Right lung (tissue), 5 donors: Measurements from ENCODE around the gene FGFRL1. TPM values are rescaled to one million over a fixed set of nuclear protein-coding genes. Genes with fewer than 3 reads are reported as not detected.

Experiments
- DNase-seq, 2 donors: peaks; one replicate each; pipeline ENCODE4 v3.0.0-alpha.2; 2013
- polyA plus RNA-seq, 5 donors: library from polyadenylated mRNA; unstranded; fragments of 120-200 nt; gene quantifications; one replicate each; pipeline versions ENCODE4 v1.2.1 to v1.2.3, GENCODE V29; 2013; ENCODE audit warnings: inconsistent platforms in 1 of 5, low replicate concordance in 1 of 5; ENCODE audit not compliant: insufficient read length in 5 of 5, insufficient read depth in 1 of 5

Gene FGFRL1
- polyA plus RNA-seq, 5 donors: 15.1 to 31.3 (median 20.7) TPM

DNA sequence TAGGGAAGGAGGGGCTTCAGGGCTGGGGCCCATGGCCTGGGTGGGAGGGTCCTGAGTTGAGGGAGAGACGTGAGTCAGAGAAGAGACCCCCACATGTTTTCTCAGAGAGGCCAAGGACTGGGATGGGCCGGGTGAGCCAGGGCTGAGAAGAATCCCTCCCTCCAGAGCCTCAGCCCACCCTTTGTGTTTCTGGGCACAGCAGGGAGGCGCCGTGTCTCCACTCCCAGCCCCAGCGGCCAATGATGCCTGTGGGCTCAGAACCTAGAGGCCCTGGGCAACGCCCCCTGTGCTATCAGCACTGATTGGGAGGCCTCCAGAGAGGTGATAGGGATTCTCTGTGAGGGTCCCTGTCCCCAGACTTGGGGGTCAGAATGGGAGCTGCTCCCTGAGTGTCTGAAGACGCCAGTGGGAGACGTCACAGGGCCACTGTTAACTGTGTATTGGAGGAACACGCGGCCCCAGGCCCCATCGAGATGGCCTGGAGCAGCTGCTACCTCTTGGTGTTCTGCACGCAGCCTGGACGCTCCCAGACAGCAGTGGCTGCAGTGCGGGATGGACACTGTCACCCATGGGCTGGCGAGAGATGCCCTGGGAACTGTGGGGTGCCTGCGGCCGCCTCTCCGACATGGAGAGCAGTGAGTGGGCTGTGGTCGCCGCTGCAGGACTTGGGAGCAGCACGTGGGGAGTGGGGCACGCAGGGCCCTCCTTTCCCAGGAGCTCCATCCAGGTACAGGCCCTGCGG lies 8.5 kb downstream of the FGFRL1 start:
- no peak for DNase-seq

DNA sequence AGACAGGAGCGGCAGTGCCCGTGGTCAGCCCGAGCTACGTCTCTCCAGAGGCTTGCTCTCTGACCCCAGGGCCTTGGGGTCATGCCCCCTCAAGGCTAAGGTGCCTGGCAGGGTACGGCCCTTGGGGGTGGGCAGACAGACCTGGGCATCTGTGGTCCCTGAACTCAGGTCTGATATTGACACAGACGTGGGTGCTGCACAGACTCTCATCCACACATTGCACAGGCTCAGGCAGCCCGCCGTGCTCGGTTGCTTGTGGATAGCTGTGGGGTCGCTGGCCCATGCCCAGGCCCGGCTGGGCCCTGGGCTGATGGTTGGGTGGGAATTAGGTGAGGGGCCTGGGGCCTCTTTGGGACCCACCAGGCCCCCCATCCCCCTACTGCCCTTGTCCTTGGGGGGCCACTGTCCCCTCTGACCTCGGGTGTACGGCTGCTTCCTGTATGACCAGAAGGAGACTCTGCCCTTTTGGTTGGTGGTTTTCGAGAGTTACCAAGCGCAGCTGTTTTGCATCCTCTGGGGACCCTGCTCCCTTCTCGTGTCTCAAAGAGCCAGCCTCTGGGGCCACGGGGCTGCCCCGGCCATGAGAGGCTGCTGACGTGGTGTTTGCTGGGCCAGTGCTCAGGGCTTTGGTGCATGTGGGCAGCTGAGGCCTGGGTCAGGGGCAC lies 10.1 kb downstream of the FGFRL1 start:
- no peak for DNase-seq

DNA sequence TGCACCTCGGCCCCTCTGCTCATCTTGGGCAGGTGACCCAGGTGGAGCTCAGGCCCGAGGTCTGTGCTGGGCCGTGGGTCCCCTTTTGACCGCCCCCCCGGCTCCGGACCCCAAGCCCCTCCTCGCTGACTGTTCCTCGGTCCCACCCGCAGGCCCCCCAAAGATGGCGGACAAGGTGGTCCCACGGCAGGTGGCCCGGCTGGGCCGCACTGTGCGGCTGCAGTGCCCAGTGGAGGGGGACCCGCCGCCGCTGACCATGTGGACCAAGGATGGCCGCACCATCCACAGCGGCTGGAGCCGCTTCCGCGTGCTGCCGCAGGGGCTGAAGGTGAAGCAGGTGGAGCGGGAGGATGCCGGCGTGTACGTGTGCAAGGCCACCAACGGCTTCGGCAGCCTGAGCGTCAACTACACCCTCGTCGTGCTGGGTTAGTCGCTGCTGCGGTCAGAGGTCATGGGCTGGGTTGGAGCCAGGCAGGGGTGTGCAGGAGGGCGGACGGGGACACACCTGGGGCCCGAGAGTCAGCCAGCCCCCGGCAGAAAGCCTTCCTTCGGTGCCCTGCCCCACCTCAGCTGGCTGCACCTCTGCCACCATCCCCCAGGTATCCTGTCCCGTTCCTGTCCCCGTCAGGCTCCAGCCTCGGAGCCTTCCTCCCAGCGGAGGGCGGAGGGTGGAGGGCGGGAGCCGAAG lies 10.8 kb downstream of the FGFRL1 start:
- DNase-seq: no peak

DNA sequence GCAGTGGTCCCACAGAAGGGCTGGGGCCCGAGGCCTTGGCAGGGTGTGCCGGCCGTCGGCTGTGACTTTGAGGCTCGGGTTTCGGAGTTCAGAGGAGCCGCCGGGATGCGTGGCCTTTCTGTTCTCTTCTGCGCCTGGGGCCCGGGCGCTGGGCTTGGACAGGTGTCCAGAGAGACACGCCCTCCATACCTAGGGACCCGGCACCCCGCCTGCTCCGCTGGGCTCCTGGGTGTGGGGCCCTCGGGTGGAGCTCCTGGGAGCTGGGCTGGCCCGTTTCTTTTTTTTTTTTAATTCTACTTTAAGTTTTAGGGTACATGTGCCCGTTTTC lies 11.3 kb downstream of the FGFRL1 start:
- DNase-seq: no peak

DNA sequence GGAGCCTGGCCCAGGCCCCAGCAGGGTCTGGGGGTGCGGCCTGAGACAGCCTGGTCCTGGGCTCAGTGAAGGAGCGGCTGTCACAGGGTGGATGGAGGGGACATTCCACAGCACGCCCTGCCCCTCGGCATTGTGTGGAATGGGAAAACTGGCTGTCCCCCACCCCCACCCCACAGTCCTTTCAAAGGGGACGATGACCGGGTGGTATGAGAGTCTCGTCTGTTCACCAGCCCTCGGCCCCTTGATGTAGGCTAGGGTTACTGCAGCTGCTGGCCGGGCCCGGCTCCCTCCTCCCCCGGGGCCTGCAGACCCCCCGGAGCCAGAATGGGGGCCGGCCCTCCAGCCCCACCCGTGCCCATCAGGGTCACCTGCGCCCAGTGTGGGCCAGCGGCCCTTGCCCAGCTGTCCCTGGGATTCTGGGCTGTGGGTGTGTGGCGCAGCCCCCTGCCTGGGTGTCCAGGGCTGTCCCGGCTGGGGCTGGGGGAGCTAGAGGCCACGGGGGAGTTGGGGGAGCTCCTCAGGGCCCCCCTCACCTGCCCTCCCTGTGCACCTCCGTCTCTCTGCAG lies 11.7 kb downstream of the FGFRL1 start:
- DNase-seq: no peak

DNA sequence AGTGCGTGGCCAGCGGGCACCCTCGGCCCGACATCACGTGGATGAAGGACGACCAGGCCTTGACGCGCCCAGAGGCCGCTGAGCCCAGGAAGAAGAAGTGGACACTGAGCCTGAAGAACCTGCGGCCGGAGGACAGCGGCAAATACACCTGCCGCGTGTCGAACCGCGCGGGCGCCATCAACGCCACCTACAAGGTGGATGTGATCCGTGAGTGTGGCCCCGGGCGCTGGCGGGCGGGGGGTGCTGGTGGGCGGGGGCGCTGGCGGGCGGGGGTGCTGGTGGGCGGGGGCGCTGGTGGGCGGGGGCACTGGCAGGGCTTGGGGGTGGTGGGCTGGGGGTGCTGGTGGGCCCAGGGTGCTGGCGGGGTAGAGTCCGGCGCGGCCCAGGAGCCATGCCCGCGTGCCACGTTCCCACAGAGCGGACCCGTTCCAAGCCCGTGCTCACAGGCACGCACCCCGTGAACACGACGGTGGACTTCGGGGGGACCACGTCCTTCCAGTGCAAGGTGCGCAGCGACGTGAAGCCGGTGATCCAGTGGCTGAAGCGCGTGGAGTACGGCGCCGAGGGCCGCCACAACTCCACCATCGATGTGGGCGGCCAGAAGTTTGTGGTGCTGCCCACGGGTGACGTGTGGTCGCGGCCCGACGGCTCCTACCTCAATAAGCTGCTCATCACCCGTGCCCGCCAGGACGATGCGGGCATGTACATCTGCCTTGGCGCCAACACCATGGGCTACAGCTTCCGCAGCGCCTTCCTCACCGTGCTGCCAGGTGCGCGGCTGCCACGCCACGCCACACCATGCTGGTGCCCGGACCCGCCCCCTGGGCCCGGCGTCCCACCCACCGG lies 12.7 kb downstream of the FGFRL1 start:
- DNase-seq: no peak

DNA sequence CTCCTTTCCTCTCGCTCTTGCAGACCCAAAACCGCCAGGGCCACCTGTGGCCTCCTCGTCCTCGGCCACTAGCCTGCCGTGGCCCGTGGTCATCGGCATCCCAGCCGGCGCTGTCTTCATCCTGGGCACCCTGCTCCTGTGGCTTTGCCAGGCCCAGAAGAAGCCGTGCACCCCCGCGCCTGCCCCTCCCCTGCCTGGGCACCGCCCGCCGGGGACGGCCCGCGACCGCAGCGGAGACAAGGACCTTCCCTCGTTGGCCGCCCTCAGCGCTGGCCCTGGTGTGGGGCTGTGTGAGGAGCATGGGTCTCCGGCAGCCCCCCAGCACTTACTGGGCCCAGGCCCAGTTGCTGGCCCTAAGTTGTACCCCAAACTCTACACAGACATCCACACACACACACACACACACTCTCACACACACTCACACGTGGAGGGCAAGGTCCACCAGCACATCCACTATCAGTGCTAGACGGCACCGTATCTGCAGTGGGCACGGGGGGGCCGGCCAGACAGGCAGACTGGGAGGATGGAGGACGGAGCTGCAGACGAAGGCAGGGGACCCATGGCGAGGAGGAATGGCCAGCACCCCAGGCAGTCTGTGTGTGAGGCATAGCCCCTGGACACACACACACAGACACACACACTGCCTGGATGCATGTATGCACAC lies 13.6 kb downstream of the FGFRL1 start:
- no peak for DNase-seq

DNA sequence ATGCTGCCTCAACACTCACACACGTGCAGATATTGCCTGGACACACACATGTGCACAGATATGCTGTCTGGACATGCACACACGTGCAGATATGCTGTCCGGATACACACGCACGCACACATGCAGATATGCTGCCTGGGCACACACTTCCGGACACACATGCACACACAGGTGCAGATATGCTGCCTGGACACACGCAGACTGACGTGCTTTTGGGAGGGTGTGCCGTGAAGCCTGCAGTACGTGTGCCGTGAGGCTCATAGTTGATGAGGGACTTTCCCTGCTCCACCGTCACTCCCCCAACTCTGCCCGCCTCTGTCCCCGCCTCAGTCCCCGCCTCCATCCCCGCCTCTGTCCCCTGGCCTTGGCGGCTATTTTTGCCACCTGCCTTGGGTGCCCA lies 14.7 kb downstream of the FGFRL1 start:
- DNase-seq: no peak

DNA sequence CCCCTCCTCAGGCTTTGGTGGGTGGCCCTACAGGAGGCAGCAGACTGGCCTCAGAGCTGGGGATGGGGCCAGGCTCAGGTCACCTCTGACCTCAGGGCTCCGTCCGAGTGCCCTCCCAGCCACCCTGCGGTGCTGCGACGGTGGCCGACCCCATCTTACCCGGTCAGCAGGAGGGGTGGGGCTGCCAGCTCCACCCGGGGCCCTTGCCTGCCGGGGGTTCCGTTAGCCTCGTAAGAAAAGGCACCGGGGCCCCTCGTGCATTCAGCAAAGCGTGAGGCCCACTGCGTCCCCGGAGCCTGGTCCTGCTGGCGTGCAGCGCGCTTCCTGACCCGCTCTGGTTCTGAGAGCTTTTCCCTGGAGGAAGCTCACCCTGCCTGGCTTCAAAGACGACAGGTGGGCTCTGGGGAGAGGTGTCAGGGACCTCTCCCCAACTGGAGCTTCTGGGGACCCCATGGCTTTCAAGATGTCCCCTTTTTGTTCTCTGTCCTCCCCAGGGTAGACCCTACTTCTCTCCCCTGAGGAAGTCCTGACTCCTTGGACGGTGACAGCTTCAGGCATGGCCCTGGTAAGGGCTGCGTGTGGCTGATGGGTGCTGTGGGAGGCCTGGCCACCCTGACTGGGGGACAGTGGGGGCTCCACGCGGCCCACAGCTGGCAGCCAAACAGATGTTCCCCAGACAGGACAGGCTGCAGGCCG lies 15.9 kb downstream of the FGFRL1 start:
- DNase-seq: no peak

DNA sequence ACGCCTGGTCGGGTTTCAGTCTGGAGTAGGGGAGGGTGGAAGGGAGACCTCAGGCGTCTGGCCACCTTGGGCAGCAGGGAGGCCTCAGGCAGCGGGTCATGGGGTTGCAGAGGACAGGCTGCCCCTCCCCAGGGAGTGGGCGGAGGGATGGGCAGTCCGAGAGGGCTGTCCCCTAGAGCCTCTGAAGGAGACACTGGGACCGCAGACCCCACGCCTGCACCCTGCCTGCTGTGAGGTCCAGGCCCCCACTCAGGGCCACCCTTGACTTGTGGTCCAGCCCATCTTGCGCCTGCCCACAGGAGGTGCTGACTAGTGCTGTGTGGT lies 16.5 kb downstream of the FGFRL1 start:
- DNase-seq: no peak

DNA sequence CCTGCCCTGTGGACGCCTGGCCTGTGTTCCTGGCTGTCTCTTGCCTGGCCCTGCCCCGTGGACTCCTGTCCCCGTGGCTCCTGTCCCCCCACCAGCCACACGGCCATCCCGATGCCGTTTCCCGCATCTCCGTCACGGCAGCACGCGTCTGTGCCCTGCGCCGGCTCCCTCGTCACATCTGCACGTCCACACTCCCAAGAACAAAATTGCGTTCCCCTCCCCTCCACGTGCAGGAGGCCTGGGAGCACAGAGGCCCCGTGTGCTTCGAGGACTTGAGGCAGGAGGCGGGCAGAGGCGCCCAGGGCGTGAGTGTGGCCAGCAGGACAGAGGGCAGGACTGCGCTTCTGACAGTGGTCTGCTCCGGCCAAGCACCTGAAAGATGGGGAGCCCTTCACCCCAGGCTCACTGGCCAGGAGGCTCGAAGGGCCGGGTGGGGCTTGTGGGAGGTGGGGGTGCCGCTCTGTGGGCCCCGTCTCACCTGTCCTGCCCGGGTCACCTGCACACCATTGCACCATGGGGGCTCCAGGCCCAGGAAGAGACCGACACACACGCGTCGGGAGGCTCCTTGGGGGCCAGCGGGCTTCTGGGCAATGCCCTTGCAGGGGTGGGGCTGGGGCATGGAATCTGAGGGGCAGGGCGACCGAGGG lies 17.3 kb downstream of the FGFRL1 start:
- DNase-seq: no peak

DNA sequence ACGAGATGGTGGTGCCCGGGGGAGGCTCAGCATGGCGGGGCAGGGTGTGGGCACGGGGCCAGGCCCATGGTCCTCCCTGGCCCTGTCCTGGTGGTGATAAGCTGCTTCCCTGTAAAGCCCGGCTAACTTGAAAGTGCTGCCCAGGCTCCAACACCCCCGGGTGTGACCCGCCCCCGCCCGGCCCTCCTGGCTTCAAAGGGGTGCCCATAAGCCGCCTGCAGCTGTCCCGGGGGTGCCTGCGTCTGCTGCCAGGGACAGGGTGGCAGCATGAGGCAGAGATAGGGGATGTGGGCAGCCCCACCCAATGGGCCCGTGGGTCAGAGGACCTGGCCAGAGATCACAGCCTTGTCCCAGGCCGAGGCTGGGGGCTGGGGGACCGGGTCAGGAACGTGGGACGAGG lies 18.1 kb downstream of the FGFRL1 start:
- no peak for DNase-seq

DNA sequence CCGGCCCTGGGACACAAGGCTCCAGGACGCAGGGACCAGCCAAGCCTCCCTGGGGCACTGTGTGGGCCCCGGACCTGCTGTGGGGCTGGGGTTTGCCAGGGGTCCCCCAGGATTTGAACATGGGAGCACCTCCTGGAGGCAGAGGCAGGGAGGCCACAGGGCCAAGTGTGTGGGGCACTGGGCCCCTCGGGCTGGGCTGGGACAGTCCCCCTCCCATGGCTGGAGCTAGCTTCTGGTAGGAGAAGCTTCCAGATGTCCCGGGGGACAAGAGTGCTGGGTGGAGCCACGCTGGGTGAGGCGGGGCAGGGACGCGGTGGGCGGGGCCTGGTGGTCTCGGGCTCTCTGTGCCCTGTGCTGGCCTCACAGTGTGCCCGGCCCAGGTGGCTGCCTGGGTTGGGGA lies 18.6 kb downstream of the FGFRL1 start:
- DNase-seq: no peak

DNA sequence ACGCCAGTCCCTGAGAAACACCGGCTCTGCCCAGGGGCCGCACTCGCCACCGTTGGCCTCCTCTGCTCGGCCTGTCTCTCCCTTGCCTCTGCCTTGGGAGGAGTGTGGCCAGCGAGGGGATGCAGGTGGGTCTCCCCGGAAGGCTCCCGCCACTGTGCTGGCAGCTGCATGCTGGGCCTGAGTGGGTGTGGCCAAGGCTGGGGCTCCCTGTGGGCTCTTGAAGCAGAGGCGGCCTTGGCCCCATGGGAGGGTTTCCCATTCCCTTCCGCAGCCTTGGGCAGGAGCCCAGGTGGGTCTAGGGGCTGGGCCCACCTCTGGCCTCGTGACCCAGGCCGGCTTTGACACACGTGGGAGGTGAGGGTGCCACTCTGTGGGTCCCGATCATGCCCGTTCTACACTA lies 19.1 kb downstream of the FGFRL1 start:
- DNase-seq: no peak

DNA sequence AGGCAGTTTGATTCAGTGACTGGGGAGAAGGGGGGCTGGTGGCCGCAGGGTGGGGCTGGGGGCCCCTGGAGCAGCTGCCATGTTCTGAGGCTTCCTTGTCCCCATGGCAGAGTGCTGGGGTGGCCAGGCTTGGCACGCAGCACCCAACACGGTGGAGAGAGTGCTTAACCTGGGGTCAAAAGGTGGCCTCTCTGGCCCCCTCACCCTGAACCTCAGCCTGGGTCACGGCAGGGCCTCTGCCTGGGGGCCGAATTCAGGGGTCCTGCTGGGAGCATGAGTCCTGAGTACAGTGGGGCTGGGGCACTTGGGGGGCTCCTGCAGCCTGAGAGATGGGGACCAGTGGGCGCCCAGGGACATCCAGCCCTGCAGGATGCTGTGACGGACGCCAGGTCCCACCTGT lies 19.9 kb downstream of the FGFRL1 start:
- DNase-seq: no peak

DNA sequence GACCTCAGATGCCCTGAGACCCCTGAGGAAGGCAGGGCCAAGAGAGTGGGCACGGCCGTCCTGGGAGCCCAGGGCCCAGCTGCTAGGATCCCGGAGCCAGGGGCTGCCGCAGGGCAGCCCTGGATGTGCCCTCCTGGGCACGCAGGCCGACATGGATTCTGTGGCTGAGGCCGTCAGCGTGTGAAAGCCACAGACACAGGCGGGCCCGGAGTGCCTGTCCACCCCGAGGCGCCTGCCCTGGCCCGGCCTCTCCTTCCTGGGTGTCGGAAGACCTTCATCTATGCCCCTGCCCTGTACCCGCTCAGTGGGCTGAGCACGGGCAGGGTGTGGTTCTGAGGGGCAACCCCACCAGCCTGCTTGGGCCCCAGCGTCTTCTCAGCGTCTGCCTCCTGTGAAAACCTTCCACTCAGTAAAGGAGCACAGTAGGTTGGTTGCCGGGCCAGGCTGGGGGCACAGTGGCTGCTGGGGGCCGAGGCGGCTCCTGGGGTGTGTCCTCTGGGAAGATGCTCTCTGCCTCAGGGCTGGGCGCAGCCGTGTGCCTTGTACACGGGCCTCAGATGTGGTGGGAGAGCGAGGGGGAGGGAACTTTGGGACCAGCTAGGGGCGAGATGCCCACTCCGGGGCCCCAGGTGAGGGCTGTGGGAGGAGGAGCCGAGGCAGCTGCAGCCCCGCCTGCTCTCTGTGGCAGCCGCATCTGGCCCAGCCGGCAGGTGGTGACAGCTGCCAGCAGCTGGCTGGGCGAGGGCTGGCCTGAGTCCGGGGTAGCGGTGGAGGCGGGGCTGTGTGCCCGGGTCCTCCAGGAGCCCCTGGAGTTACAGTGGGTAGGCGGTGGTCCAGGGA lies 20.8 kb downstream of the FGFRL1 start:
- no peak for DNase-seq

DNA sequence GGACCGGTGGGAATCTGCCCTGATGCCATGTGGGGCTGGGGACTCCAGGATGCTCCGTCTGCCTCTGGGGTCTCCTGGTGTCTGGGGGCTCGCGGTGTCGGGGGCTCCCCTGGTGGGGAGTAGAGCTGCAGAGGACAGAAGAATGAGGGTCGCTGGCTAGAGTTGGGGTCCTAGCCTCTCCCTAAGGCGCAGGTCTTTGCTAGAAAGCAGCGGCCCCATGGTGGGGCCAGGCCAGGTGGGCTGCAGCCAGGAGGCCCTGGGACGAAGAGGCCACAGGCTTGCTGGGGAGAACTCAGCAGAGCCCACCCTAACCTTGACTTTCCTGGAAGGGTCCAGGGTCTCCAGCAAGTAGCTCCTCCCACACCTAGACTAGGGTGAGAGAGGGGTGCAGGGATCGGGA lies 21.4 kb downstream of the FGFRL1 start:
- DNase-seq: no peak

DNA sequence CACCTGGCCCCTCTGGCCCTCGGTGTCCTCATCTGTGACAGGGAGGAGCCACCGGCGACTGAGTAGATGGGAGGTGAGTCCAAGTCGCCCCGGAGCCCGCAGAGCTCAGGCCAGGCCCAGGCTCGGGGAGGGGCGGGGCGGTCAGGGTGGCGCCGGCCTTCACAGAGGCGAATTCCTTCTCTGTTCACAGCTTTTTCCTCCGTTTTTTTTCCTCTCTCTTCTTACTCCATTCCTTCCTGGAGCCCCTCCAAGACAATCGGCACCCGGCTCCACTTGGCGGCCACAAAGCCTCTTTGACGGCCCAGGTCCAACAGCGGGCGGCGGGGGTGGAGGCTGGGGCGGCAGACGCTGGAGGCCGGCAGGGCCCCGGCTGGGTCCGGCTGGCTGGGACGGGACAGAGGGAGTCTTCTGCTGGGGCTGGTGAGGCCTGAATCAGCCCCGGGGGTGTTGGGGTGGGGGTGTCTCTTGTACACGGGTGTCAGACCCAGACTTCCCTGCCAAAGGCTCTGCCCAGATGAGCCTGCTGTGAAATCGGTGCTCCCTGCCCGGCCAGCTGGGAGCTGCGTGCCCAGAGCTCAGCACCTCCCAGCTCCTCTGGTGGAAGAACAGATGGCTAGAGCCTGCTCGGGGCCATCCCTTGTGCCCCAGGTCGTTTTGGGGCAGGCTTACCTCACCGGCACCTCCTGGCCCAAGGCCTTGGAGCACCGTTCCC lies 22.6 kb downstream of the FGFRL1 start:
- DNase-seq: peak; percentile 80 to 82

DNA sequence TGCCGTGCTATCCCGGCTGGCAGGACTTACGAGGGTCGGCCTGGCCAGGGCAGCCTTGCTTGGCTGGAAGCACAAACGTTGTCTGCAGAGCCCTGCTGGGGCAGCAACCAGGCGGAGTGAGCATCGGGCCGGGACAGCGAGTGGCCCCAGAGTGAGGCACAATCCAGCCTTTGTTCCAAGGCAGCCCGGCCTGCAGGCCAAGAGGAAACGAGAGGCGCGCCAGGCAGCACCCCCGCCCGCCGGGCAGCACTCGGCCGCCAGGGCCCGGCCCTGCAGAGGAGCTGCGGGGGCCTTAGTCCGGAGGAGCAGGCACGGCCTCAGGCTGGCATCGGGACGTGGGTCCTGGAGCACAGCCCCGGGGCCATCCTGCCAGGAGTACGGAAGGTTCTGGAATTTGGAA lies 24.1 kb downstream of the FGFRL1 start:
- DNase-seq: no peak
